Stimulated activated CD4-positive, alpha-beta T cell treated with anti-CD3 and anti-CD28 coated beads, Interleukin-4, amount 100 ng/mL, for 1 hour (primary cell): ENCODE results near the gene TSPAN9.
A peak's percentile ranks its signal among the peaks of the same experiment; 100 is the strongest.

Experiments used
- DNase-seq: peaks from one replicate; pipeline ENCODE4 v3.0.0-alpha.2; 2020

TSPAN9 gene

GRCh38 chr12:3263282-3263681, 186.1 kb downstream of the TSPAN9 start:
- DNase-seq = no peak

GRCh38 chr12:3263939-3264922, 187.1 kb downstream of the TSPAN9 start:
- no peak for DNase-seq

GRCh38 chr12:3265406-3265805, 188.2 kb downstream of the TSPAN9 start:
- DNase-seq = no peak

GRCh38 chr12:3266638-3267037, 189.5 kb downstream of the TSPAN9 start:
- no peak for DNase-seq

- DNase-seq = no peak
Measured at GRCh38 chr12:3267690-3268089, 190.5 kb downstream of the TSPAN9 start.

DNA sequence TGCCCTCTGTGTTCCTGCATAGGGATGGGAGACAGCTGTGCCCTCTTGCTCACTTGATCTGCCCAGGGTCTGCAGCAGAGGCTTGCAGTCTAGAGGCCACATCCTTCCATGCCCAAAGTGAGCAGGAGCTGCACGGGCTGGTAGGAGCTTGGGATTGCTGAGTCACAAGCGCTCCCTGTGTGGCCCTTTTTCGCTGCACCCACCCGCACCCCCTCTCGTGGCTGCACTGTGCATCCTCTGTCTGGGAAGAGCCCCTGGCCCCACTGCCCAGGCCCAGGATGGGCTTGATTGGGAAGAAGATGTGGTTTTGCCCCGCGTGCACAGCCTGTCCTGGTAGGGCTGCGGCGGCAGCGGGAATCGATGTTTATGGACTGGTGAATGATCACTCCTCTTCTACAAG, 192.4 kb downstream of the TSPAN9 start:
- DNase-seq = no peak

- no peak for DNase-seq
Measured at GRCh38 chr12:3271146-3271545, 194.0 kb downstream of the TSPAN9 start.

DNA sequence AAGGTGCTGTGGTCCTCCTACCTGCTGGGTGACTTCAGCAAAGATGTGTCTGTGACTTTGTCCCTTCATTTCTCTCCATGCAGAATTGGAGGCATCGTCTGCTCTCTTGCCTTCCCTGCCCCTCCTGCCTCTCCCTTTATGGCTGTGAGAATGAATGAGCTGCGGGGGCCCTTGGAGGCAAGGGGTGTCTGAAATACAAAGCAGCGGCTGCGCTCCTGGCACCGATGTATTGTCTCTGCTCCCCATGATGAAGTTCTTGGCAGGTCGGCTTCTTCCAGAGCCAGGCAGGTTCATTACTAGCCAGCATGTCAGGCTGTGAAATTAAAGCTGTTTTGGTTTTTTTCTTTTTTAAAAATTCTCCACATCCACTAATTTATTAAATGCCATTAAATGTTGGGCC, 194.5 kb downstream of the TSPAN9 start:
- DNase-seq = no peak

- no peak for DNase-seq
Measured at GRCh38 chr12:3272958-3273357, 195.8 kb downstream of the TSPAN9 start.

- no peak for DNase-seq
Measured at GRCh38 chr12:3273409-3273853, 196.3 kb downstream of the TSPAN9 start.

- no peak for DNase-seq
Measured at GRCh38 chr12:3274664-3275063, 197.5 kb downstream of the TSPAN9 start.

DNA sequence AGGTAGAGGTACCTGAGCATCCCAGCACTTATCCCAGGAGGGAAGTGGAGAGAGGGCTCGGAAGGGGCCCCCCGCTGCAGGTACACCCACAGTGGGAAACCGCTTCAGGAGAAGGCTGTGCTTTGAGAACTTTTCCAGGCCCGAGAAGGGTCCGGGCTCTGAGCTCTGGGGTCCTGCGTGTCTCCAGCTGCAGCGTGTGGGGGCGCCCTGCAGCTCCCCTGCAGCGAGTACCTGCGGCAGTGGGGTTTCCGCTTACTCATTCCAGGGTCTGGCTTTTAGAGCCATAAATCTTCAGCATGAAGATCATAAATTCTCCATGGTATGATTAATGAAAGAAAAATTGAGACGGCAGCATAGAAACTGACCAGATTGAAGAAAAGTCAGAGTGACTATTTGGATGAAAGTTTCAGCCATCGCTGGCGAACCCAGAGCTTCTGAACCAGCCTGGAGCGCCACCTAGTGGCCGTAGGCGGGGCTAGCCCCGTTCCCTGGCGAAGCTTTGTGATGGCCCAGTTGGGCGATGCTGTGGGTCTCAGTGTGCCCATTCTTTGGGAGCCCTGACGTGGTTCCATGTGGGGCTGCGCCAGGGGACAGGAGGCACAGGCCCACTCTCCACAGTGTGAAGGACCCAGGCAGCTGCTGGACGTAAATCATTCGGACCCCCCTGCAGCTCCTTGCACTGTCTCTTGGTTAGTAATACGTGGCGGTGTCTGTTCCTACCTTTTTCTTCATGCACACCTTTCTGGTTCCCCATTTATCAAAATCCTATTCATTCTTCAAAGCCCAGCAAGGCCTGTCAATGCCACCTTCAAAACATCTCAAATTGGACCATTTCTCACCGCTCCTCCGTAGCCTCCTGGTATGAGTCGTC, 198.2 kb downstream of the TSPAN9 start:
- DNase-seq = peak; percentile 71

DNA sequence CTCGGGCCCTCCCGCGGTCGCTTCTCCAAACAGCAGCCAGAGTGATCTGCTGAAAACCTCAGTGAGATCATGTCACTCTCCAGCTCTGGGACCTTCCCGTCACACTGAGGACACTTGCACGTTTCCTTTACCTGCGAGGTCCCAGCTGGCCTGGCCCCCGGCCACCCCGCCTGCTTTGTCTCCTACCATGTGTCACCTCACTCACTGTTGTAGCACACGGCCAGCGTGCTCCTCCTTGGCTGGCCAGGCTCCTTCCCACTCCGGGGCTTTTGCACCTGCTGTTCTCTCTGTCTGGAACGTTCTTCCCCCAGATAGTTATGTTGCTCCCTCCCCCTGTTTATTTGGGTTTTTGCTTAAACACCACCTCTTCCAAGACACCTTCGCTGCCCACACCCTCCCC, 199.0 kb downstream of the TSPAN9 start:
- no peak for DNase-seq

DNA sequence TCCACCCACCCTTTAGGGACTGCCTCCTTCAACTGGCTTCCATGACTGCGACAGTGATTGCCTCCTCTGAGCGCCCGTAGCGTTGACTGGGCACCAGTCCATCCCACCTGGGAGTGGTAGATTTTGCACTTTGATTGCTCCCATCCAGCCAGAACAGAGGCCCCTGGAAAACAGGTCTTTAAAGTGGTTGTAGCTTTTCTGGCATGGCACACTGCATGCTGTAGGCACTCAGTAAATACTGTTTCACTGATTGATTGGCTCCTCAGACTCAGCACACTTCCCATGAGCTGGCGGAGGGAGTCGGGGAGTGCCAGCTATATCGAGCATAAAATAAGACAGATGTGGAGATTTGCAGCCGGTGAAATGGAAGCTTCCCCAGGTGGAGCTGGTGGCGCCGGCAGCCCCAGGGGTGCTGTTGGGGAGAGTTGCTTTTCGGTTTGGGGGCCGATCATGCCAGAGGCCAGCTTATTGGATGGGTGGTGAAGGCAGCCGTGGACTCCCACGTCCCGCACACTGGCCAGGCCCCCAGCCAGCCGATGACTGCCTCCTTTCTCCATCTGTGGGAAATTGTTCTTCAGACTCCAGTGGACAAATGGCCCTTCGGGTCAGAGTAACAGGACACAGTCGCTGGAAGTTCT, 200.2 kb downstream of the TSPAN9 start:
- DNase-seq = no peak

DNA sequence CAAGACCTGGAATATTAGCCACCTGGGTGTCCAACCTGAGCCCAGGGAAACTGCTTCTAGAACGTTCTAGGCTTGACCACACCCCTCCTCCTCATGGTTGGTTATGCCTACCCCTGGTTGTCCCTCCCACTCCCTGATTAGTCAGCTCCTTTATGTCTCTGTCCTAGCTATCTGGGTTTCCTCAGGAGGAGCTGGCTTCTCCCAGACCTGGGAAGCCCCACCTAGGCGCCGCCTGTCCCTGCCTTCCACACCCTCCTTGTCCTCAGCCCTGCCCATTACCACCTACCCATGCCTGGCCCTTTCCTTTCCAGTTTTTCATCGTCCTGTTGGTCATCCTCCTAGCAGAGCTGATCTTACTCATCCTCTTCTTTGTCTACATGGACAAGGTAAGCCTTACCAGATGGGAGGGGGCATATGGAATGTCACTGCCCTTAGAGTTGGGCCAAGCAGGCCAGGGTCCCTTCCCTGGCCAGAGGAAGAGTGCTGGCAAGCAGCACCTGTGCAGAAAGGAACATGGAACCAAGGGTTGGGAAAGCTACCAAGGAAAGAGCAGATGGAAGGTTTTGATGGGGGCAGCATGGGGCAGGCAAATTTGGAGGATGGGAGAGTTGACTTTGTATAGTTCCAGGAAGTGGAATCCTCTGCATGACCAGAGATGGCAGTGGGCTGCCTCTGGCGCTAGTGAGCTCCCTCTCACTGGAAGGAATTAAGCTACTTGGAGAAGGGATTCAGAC, 201.7 kb downstream of the TSPAN9 start:
- no peak for DNase-seq

GRCh38 chr12:3279415-3279780, 202.2 kb downstream of the TSPAN9 start:
- DNase-seq = no peak

- DNase-seq = no peak
Measured at GRCh38 chr12:3279832-3280231, 202.7 kb downstream of the TSPAN9 start.

GRCh38 chr12:3280967-3281366, 203.8 kb downstream of the TSPAN9 start:
- DNase-seq = no peak

- DNase-seq = no peak
Measured at GRCh38 chr12:3281588-3282383, 204.6 kb downstream of the TSPAN9 start.

GRCh38 chr12:3282384-3282670, 205.1 kb downstream of the TSPAN9 start:
- DNase-seq = no peak

DNA sequence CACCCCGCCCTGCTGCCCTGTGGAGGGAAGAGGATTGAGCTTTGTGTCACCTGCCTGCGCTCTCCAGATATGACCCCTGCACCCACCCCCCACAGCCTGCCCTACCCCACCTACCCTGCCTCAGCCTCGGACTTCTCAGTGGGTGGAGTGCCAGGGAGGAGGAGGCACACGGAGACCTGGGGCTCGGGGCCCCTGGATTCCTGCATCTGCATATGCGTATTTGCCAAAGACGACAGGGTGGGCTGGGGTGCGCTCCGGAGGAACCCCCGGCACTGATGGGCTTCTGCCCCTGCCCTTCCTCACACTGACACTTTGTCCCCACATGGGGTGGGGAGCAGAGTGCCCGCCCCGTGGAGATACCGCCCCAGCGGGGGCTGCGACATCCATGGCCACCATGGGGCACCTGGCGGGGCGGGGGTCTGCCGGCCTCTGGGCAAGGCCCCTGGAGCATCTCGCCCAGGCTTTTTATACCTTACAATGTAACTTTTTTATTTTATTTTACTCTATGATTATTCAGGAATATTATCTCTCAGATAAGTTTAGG, 206.0 kb downstream of the TSPAN9 start:
- DNase-seq = no peak

- DNase-seq = no peak
Measured at GRCh38 chr12:3284405-3284804, 207.2 kb downstream of the TSPAN9 start.
